GM19240 (cell line): Measurements from ENCODE around the gene CYP2C18.
"Not testable (repeated sequence)": the region's sequence is repeated elsewhere in the genome, so short reads cannot be mapped to it uniquely, and the experiment has no call there.

Source experiments
- DNase-seq: peaks from one replicate; pipeline ENCODE4 v3.0.0; 2011; ENCODE audit warnings: low spot score; ENCODE audit not compliant: insufficient read length

CYP2C18 gene

GRCh38 chr10:94738588-94738987 lies 55.1 kb downstream of the CYP2C18 start:
- no peak for DNase-seq

GRCh38 chr10:94747137-94747536 lies 63.6 kb downstream of the CYP2C18 start:
- DNase-seq, result no peak

- no peak for DNase-seq
Measured at GRCh38 chr10:94747838-94748237, 64.3 kb downstream of the CYP2C18 start.

- DNase-seq, result no peak
Measured at GRCh38 chr10:94757916-94758315, 74.4 kb downstream of the CYP2C18 start.

- no peak for DNase-seq
Measured at GRCh38 chr10:94760586-94761178, 77.2 kb downstream of the CYP2C18 start.

- DNase-seq, result no peak
Measured at GRCh38 chr10:94762393-94762792, 78.9 kb downstream of the CYP2C18 start, which contains the start of gene CYP2C19. Gene CYP2C19 (plus strand): TSS chr10:94762681. CDS start chr10:94762706, 25 bp downstream.

- DNase-seq, result not testable (repeated sequence)
Measured at GRCh38 chr10:94775425-94775824, 91.9 kb downstream of the CYP2C18 start.

GRCh38 chr10:94777886-94778458 lies 94.4 kb downstream of the CYP2C18 start:
- no peak for DNase-seq

- DNase-seq, result no peak
Measured at GRCh38 chr10:94780844-94781243, 97.3 kb downstream of the CYP2C18 start.

GRCh38 chr10:94784256-94784655 lies 100.7 kb downstream of the CYP2C18 start:
- no peak for DNase-seq

- no peak for DNase-seq
Measured at GRCh38 chr10:94785211-94785610, 101.7 kb downstream of the CYP2C18 start.
